T-cell (primary cell): ENCODE results near the gene IQGAP2. TPM values are rescaled to one million over a fixed set of nuclear protein-coding genes. Genes with fewer than 3 reads are reported as not detected.

Experiments
- ATAC-seq, 4 experiments: fragments of 200-7000 bp in 3 of 4; fragments of 150-1000 bp in 1 of 4; cut with Tn5 transposase; replicated peaks in 1 of 4; 1 replicate in 3 of 4; 2 replicates in 1 of 4; pipeline ENCODE4 v1.10.0; 2021; ENCODE audit warnings: moderate library complexity in 3 of 4, mild to moderate bottlenecking in 2 of 4, moderate number of reproducible peaks in 1 of 4
- CTCF ChIA-PET, 2 donors: fragments of 300-600 bp; sonication (Branson Sonifier 250); formaldehyde crosslinking; loops; one replicate each; lab custom pipeline; 2022; ENCODE audit warnings: antibody characterized with exemption in 2 of 2; lab: Charles Lee
- POLR2A ChIA-PET, 2 donors: fragments of 300-600 bp; sonication (Branson Sonifier 250); formaldehyde crosslinking; loops; one replicate each; lab custom pipeline; 2022; ENCODE audit warnings: antibody characterized with exemption in 2 of 2; lab: Charles Lee
- DNase-seq, 35 experiments: peaks; one replicate each; pipeline versions ENCODE4 v3.0.0 to v3.0.0-alpha.2; 2013 to 2023
- H3K27ac ChIP-seq: one replicate; pipeline ENCODE4 v1.5.1; 2013; ENCODE audit warnings: low read length
- H3K27me3 ChIP-seq, 2 experiments: replicated peaks in 1 of 2; 1 replicate in 1 of 2; 2 replicates in 1 of 2; pipeline versions ENCODE4 v1.6.1 to v1.7.0; 2013; ENCODE audit warnings: low read length in 1 of 2, mixed read lengths in 1 of 2; ENCODE audit not compliant: control insufficient read depth in 2 of 2, insufficient read depth in 2 of 2; ENCODE audit errors: extremely low read depth in 1 of 2
- H3K36me3 ChIP-seq, 2 donors: 1 replicate in 1 of 2; 2 replicates in 1 of 2; pipeline versions ENCODE4 v1.6.1 to v1.7.0; 2013; ENCODE audit warnings: low read length in 1 of 2; ENCODE audit not compliant: control insufficient read depth in 2 of 2, insufficient read depth in 1 of 2; ENCODE audit errors: extremely low read depth in 1 of 2
- H3K4me1 ChIP-seq, 2 experiments: 1 replicate in 1 of 2; 2 replicates in 1 of 2; pipeline versions ENCODE4 v1.6.1 to v1.7.0; 2013; ENCODE audit warnings: low read length in 2 of 2, mixed read lengths in 1 of 2; ENCODE audit not compliant: insufficient read depth in 2 of 2, control insufficient read depth in 1 of 2; ENCODE audit errors: extremely low read depth in 1 of 2
- H3K4me3 ChIP-seq, 2 donors: 1 replicate in 1 of 2; 2 replicates in 1 of 2; pipeline versions ENCODE4 v1.5.1 to v1.7.0; 2013; ENCODE audit warnings: mild to moderate bottlenecking in 2 of 2, low read length in 1 of 2, moderate library complexity in 1 of 2; ENCODE audit not compliant: control insufficient read depth in 1 of 2; ENCODE audit errors: extremely low read depth in 1 of 2
- H3K9me3 ChIP-seq: 2 replicates; pipeline ENCODE4 v1.7.0; 2013
- H3K27ac Mint-ChIP-seq, 2 donors: one replicate each; pipeline ENCODE4 v1.8.0; 2020 to 2021; ENCODE audit warnings: mild to moderate bottlenecking in 2 of 2, mixed read lengths in 2 of 2
- H3K27me3 Mint-ChIP-seq, 2 donors: one replicate each; pipeline ENCODE4 v1.8.0; 2021 to 2022; ENCODE audit warnings: mixed read lengths in 2 of 2
- H3K36me3 Mint-ChIP-seq: one replicate; pipeline ENCODE4 v1.8.0; 2021; ENCODE audit warnings: mixed read lengths
- H3K4me1 Mint-ChIP-seq, 3 donors: one replicate each; pipeline ENCODE4 v1.8.0; 2020 to 2022; ENCODE audit warnings: mixed read lengths in 3 of 3, mild to moderate bottlenecking in 1 of 3
- H3K4me3 Mint-ChIP-seq, 3 donors: one replicate each; pipeline ENCODE4 v1.8.0; 2020 to 2022; ENCODE audit warnings: mild to moderate bottlenecking in 3 of 3, mixed read lengths in 3 of 3, moderate library complexity in 3 of 3
- H3K9me3 Mint-ChIP-seq, 3 donors: one replicate each; pipeline ENCODE4 v1.8.0; 2020 to 2022; ENCODE audit warnings: mixed read lengths in 3 of 3
- WGBS: methylation state at CpG from one replicate; pipeline ENCODE4 v1.1.5; 2013; ENCODE audit warnings: missing lambda C conversion rate; ENCODE audit not compliant: insufficient coverage; 5-methylcytosine and 5-hydroxymethylcytosine counted together
- total RNA-seq, 35 experiments: library from RNA in 6 of 35; stranded (reverse) in 6 of 35; fragments of 120-200 nt in 1 of 35; gene quantifications; one replicate each; pipeline versions ENCODE4 v1.2.1 to v1.2.4 and lab custom pipeline; 2013 to 2026

The IQGAP2 gene
- total RNA-seq, 5 donors from 2014 or later (not counting 1 experiment from before 2014, with no cell fraction given) = 66.5 to 121 (median 72.5) TPM

- ChIA-PET CTCF (interaction anchor here in 1 of 2 donors (1.1 to 1.3 kb wide), 2 partner anchors 16 to 82 kb away, joined by 3 read pairs; no protein-coding TSS in a partner anchor), POLR2A (no interaction called here)
- no peak for ATAC-seq
- H3K9me3 Mint-ChIP-seq = no peaks in the 10 kb centered on the region
- peaks cover 0 to 2% (median 0%) of the 10 kb centered on the region in 3 donors for H3K4me1 Mint-ChIP-seq
- peaks cover 66% of the 10 kb centered on the region for H3K36me3 Mint-ChIP-seq
- H3K4me3 Mint-ChIP-seq = no peak overlapping the region
- no CpG with 5 or more reads among the region's 3 CpGs for whole genome bisulfite sequencing
- H3K4me1 ChIP-seq = no peaks in the 10 kb centered on the region
- peaks cover 0 to 60% of the 10 kb centered on the region in 2 donors for H3K36me3 ChIP-seq
- H3K4me3 ChIP-seq = no peak overlapping the region
- no peaks in the 10 kb centered on the region for H3K27me3 Mint-ChIP-seq
- H3K27me3 ChIP-seq = no peaks in the 10 kb centered on the region
- H3K27ac ChIP-seq = no peak overlapping the region
- H3K9me3 ChIP-seq = no peaks in the 10 kb centered on the region
- DNase-seq = no peak
- no peak overlapping the region for H3K27ac Mint-ChIP-seq
These were observed 289.6 kb downstream of the IQGAP2 start for GRCh38 chr5:76692651-76693050.

DNA sequence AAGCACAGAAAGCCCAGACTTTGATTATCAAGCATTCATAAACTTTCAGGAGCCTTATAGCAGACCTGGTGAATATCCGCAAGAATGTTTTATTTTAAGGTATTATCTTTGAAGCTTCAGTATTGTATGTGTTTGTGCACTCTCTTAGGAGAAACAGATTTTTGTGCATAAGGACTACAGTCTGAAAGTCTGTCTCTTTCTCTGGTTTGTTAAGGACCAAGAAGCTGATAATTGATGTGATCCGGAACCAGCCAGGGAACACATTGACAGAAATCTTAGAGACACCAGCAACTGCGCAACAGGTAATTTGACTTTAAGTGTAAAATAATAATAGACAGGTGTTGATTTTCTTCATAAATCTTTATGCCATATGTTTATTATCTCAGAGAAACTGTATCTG is 290.1 kb downstream of the IQGAP2 start:
- H3K27me3 Mint-ChIP-seq = no peaks in the 10 kb centered on the region
- WGBS = 100% methylated on average over 1 of the region's 3 CpGs
- H3K27ac Mint-ChIP-seq = no peak overlapping the region
- no peaks in the 10 kb centered on the region for H3K9me3 Mint-ChIP-seq
- ChIA-PET POLR2A (no interaction called here), CTCF (interaction anchor here in 1 of 2 donors (1.1 to 1.3 kb wide), 2 partner anchors 16 to 81 kb away, joined by 3 read pairs; no protein-coding TSS in a partner anchor)
- peaks cover 66% of the 10 kb centered on the region for H3K36me3 Mint-ChIP-seq
- peaks cover 0 to 2% (median 0%) of the 10 kb centered on the region in 3 donors for H3K4me1 Mint-ChIP-seq
- no peaks in the 10 kb centered on the region for H3K9me3 ChIP-seq
- H3K27me3 ChIP-seq = no peaks in the 10 kb centered on the region
- no peak overlapping the region for H3K27ac ChIP-seq
- no peak for ATAC-seq
- H3K4me3 ChIP-seq = no peak overlapping the region
- H3K36me3 ChIP-seq = peaks cover 0 to 57% of the 10 kb centered on the region in 2 donors
- no peaks in the 10 kb centered on the region for H3K4me1 ChIP-seq
- no peak overlapping the region for H3K4me3 Mint-ChIP-seq
- DNase-seq = no peak

GRCh38 chr5:76694317-76694716 is 291.2 kb downstream of the IQGAP2 start:
- Mint-ChIP-seq H3K9me3 (no peaks in the 10 kb centered on the region), H3K27ac (no peak overlapping the region), H3K27me3 (no peaks in the 10 kb centered on the region), H3K4me1 (peaks cover 0 to 2% (median 0%) of the 10 kb centered on the region in 3 donors), H3K36me3 (peaks cover 69% of the 10 kb centered on the region), H3K4me3 (no peak overlapping the region)
- POLR2A ChIA-PET = no interaction called here
- Histone ChIP-seq H3K27me3 (no peaks in the 10 kb centered on the region), H3K36me3 (peaks cover 0 to 58% of the 10 kb centered on the region in 2 donors), H3K27ac (no peak overlapping the region), H3K4me1 (no peaks in the 10 kb centered on the region), H3K4me3 (no peak overlapping the region), H3K9me3 (no peaks in the 10 kb centered on the region)
- DNase-seq = no peak
- CTCF ChIA-PET = no interaction called here
- 100% methylated on average over 1 of the region's 2 CpGs for WGBS
- no peak for ATAC-seq

- CTCF ChIA-PET = interaction anchor here in 1 of 2 donors (1.6 kb wide), 1 partner anchor 79 kb away, joined by 9 read pairs; no protein-coding TSS in a partner anchor
- Mint-ChIP-seq H3K4me1 (peaks cover 0 to 2% (median 0%) of the 10 kb centered on the region in 3 donors), H3K9me3 (no peaks in the 10 kb centered on the region), H3K27me3 (no peaks in the 10 kb centered on the region), H3K4me3 (no peak overlapping the region), H3K27ac (no peak overlapping the region), H3K36me3 (peaks cover 68% of the 10 kb centered on the region)
- 100% methylated on average over 2 of the region's 6 CpGs for WGBS
- no peaks in the 10 kb centered on the region for H3K4me1 ChIP-seq
- POLR2A ChIA-PET = no interaction called here
- H3K27me3 ChIP-seq = no peaks in the 10 kb centered on the region
- peaks cover 0 to 52% of the 10 kb centered on the region in 2 donors for H3K36me3 ChIP-seq
- no peaks in the 10 kb centered on the region for H3K9me3 ChIP-seq
- DNase-seq (no peak), ATAC-seq (no peak)
- no peak overlapping the region for H3K4me3 ChIP-seq
- H3K27ac ChIP-seq = no peak overlapping the region
These were observed 292.3 kb downstream of the IQGAP2 start for GRCh38 chr5:76695346-76695745.

DNA sequence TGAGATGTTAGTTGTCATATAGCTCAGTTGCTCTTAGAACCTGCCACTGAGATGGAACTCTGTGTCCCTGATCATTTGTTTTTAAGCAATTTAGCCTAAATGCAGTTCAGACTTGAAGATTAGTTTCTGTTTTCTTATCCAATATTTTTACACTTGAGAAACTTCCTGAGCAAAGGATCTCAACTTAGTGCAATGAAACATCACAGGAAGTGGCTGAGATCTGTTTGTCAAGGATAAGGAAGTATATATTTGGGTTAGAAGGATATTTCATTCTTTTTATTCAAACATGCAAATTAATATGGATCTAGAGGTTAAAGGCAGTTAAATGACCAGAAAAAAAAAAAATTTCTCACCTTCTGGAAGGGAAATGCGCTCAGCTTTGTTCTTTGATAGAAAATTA is 293.2 kb downstream of the IQGAP2 start:
- Histone ChIP-seq H3K4me3 (no peak overlapping the region), H3K9me3 (no peaks in the 10 kb centered on the region), H3K36me3 (peaks cover 5 to 59% of the 10 kb centered on the region in 2 donors), H3K27ac (no peak overlapping the region), H3K4me1 (no peaks in the 10 kb centered on the region), H3K27me3 (no peaks in the 10 kb centered on the region)
- ChIA-PET CTCF (interaction anchor here in 1 of 2 donors (1.6 kb wide), 1 partner anchor 78 kb away, joined by 9 read pairs; no protein-coding TSS in a partner anchor), POLR2A (no interaction called here)
- H3K27ac Mint-ChIP-seq = peak overlapping the region in 1 of 2 donors; percentile 39
- peaks cover 69% of the 10 kb centered on the region for H3K36me3 Mint-ChIP-seq
- H3K4me3 Mint-ChIP-seq = no peak overlapping the region
- DNase-seq = no peak
- WGBS = no CpG with 5 or more reads among the region's 1 CpG
- no peaks in the 10 kb centered on the region for H3K27me3 Mint-ChIP-seq
- peaks cover 0 to 2% (median 0%) of the 10 kb centered on the region in 3 donors for H3K4me1 Mint-ChIP-seq
- H3K9me3 Mint-ChIP-seq = no peaks in the 10 kb centered on the region
- no peak for ATAC-seq

DNA sequence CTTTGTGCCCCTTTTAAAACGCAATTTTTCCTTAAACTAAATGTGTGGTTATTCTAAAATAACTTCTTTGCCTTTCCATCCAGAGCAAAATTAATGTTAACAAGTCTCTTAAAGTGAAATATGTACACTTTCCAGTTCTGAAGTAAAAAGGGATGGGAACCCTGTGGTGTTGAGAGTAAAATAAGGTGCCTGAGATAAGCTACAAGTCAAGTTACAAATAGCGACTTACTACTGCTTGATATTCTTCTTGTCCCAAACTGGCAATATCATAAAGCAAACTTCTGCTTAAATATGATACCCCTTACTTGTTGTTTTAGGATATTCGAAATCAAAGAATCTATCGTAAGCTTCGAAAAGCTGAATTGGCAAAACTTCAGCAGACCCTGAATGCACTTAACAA is 294.6 kb downstream of the IQGAP2 start:
- peaks cover 68% of the 10 kb centered on the region for H3K36me3 Mint-ChIP-seq
- no peak overlapping the region for H3K4me3 ChIP-seq
- H3K4me1 Mint-ChIP-seq = no peaks in the 10 kb centered on the region
- H3K36me3 ChIP-seq = peaks cover 5 to 66% of the 10 kb centered on the region in 2 donors
- no peaks in the 10 kb centered on the region for H3K27me3 Mint-ChIP-seq
- H3K9me3 Mint-ChIP-seq = no peaks in the 10 kb centered on the region
- H3K27ac ChIP-seq = no peak overlapping the region
- H3K27me3 ChIP-seq = no peaks in the 10 kb centered on the region
- H3K9me3 ChIP-seq = no peaks in the 10 kb centered on the region
- no peak overlapping the region for H3K27ac Mint-ChIP-seq
- ATAC-seq (no peak), DNase-seq (no peak)
- ChIA-PET CTCF (no interaction called here), POLR2A (interaction anchor here in 1 of 2 donors (0.6 kb wide), 2 partner anchors 575 to 1551 kb away, joined by 3 read pairs; no protein-coding TSS in a partner anchor)
- H3K4me3 Mint-ChIP-seq = no peak overlapping the region
- 100% methylated on average over 1 of the region's 5 CpGs for WGBS
- H3K4me1 ChIP-seq = no peaks in the 10 kb centered on the region
